ENCODE data around the gene CLEC20A. TPM values are rescaled to one million over a fixed set of nuclear protein-coding genes. Genes with fewer than 3 reads are reported as not detected.

Gene CLEC20A
- total RNA-seq, 1 experiment from 2014 or later: not detected

GRCh38 chr1:178488393-178488792, 8.4 kb downstream of the CLEC20A start:
- Mint-ChIP-seq H3K36me3 (ENCODE audit: insufficient read depth, unreplicated experiment) (no peaks in the 10 kb centered on the region), H3K27ac (ENCODE audit: unreplicated experiment) (no peak overlapping the region), H3K4me3 (ENCODE audit: unreplicated experiment) (no peak overlapping the region), H3K4me1 (ENCODE audit: low read depth, unreplicated experiment) (no peaks in the 10 kb centered on the region), H3K27me3 (ENCODE audit: insufficient read depth, unreplicated experiment) (no peaks in the 10 kb centered on the region), H3K9me3 (ENCODE audit: unreplicated experiment) (no peaks in the 10 kb centered on the region)
- ChIA-PET POLR2A (no interaction called here), CTCF (no interaction called here)
- H3K36me3 ChIP-seq (ENCODE audit: control insufficient read depth, insufficient read depth, low read length): no peaks in the 10 kb centered on the region
- no peaks in the 10 kb centered on the region for H3K27me3 ChIP-seq (replicated peaks; ENCODE audit: control insufficient read depth, insufficient read depth, low read length)
- TF ChIP-seq, protein P1, sequence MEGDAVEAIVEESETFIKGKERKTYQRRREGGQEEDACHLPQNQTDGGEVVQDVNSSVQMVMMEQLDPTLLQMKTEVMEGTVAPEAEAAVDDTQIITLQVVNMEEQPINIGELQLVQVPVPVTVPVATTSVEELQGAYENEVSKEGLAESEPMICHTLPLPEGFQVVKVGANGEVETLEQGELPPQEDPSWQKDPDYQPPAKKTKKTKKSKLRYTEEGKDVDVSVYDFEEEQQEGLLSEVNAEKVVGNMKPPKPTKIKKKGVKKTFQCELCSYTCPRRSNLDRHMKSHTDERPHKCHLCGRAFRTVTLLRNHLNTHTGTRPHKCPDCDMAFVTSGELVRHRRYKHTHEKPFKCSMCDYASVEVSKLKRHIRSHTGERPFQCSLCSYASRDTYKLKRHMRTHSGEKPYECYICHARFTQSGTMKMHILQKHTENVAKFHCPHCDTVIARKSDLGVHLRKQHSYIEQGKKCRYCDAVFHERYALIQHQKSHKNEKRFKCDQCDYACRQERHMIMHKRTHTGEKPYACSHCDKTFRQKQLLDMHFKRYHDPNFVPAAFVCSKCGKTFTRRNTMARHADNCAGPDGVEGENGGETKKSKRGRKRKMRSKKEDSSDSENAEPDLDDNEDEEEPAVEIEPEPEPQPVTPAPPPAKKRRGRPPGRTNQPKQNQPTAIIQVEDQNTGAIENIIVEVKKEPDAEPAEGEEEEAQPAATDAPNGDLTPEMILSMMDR (IDR thresholded peaks at IDR 0.05; ENCODE audit: insufficient read depth in 1 of 2, low read depth in 1 of 2, low read length in 1 of 2, severe bottlenecking in 1 of 2, unreplicated experiment in 1 of 2): no peak
- DNase-seq: no peak
- BruUV-seq (replicated peaks): no TSS peak
- H3K4me1 ChIP-seq: no peaks in the 10 kb centered on the region
- no peak overlapping the region for H3K4me3 ChIP-seq (ENCODE audit: low read depth, low read length)
- H3K9me3 ChIP-seq: no peaks in the 10 kb centered on the region
- intact Hi-C loops (cut with micrococcal nuclease; ENCODE audit: unreplicated experiment): no loop called here

DNA sequence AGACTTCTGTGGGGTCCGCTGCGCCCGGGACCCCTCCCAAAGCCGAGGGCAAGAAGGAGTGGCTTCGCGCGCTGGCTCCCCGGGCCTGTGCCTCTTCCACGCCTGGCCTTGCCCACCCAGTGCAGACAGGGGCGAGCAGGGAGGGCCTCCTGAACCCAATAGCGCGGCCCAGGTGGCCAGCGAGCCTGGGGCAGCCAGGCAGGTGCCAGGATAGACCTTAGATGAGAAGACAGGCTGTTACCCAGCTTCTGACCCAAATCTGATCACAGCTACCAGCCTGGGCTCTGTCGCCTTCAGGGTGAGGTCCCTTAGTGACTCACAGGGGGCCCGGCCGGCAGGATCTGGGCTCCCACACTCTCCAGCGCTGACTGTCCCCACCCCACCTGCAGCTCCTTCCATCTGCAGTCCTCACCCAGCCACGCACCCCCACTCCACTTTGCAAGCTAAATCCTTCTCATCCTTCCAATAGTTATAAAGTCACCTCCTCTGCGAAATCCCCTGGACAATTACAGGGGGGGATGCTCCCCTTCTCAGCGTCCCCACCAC, 9.6 kb downstream of the CLEC20A start:
- Histone ChIP-seq H3K9me3 (no peaks in the 10 kb centered on the region), H3K27me3 (replicated peaks; ENCODE audit: control insufficient read depth, insufficient read depth, low read length) (no peaks in the 10 kb centered on the region), H3K4me1 (no peaks in the 10 kb centered on the region), H3K4me3 (ENCODE audit: low read depth, low read length) (no peak overlapping the region), H3K36me3 (ENCODE audit: control insufficient read depth, insufficient read depth, low read length) (no peaks in the 10 kb centered on the region)
- no peaks in the 10 kb centered on the region for H3K9me3 Mint-ChIP-seq (ENCODE audit: unreplicated experiment)
- H3K4me3 Mint-ChIP-seq (ENCODE audit: unreplicated experiment): no peak overlapping the region
- no peaks in the 10 kb centered on the region for H3K27me3 Mint-ChIP-seq (ENCODE audit: insufficient read depth, unreplicated experiment)
- POLR2A ChIA-PET: no interaction called here
- H3K4me1 Mint-ChIP-seq (ENCODE audit: low read depth, unreplicated experiment): no peaks in the 10 kb centered on the region
- CTCF ChIA-PET: no interaction called here
- no TSS peak for BruUV-seq (replicated peaks)
- H3K27ac Mint-ChIP-seq (ENCODE audit: unreplicated experiment): no peak overlapping the region
- TF ChIP-seq, protein P1 (IDR thresholded peaks at IDR 0.05; ENCODE audit: insufficient read depth in 1 of 2, low read depth in 1 of 2, low read length in 1 of 2, severe bottlenecking in 1 of 2, unreplicated experiment in 1 of 2): no peak
- intact Hi-C loops (cut with micrococcal nuclease; ENCODE audit: unreplicated experiment): no loop called here
- no peaks in the 10 kb centered on the region for H3K36me3 Mint-ChIP-seq (ENCODE audit: insufficient read depth, unreplicated experiment)
- DNase-seq: no peak

GRCh38 chr1:178486100-178487069, 10.4 kb downstream of the CLEC20A start:
- Mint-ChIP-seq H3K27me3 (ENCODE audit: insufficient read depth, unreplicated experiment) (no peaks in the 10 kb centered on the region), H3K9me3 (ENCODE audit: unreplicated experiment) (no peaks in the 10 kb centered on the region), H3K4me1 (ENCODE audit: low read depth, unreplicated experiment) (no peaks in the 10 kb centered on the region), H3K27ac (ENCODE audit: unreplicated experiment) (no peak overlapping the region), H3K4me3 (ENCODE audit: unreplicated experiment) (no peak overlapping the region), H3K36me3 (ENCODE audit: insufficient read depth, unreplicated experiment) (no peaks in the 10 kb centered on the region)
- Histone ChIP-seq H3K4me1 (no peaks in the 10 kb centered on the region), H3K36me3 (ENCODE audit: control insufficient read depth, insufficient read depth, low read length) (no peaks in the 10 kb centered on the region), H3K4me3 (ENCODE audit: low read depth, low read length) (no peak overlapping the region), H3K27me3 (replicated peaks; ENCODE audit: control insufficient read depth, insufficient read depth, low read length) (no peaks in the 10 kb centered on the region), H3K9me3 (no peaks in the 10 kb centered on the region)
- TF ChIP-seq, protein P1 (IDR thresholded peaks at IDR 0.05; ENCODE audit: insufficient read depth in 1 of 2, low read depth in 1 of 2, low read length in 1 of 2, severe bottlenecking in 1 of 2, unreplicated experiment in 1 of 2): no peak
- BruUV-seq (replicated peaks): no TSS peak
- intact Hi-C loops (cut with micrococcal nuclease; ENCODE audit: unreplicated experiment): no loop called here
- no peak for DNase-seq
- ChIA-PET CTCF (no interaction called here), POLR2A (no interaction called here)

Data from Caco-2 (cell line).